ENCODE results near the gene RAET1G. TPM values are rescaled to one million over a fixed set of nuclear protein-coding genes. Genes with fewer than 3 reads are reported as not detected.
"Not testable (repeated sequence)": the region's sequence is repeated elsewhere in the genome, so short reads cannot be mapped to it uniquely, and the experiment has no call there.

Gene RAET1G
- total RNA-seq, 2 experiments from 2014 or later: not detected

- ChIA-PET POLR2A (no interaction called here), CTCF (interaction anchor here (0.9 to 2.0 kb wide), 3 partner anchors 10 to 28 kb away, joined by 3 to 6 read pairs (median 4); no protein-coding TSS in a partner anchor)
- Mint-ChIP-seq H3K27me3 (peaks cover 68% of the 10 kb centered on the region), H3K9me3 (no peaks in the 10 kb centered on the region), H3K4me3 (peak overlapping the region; percentile 78), H3K27ac (peak overlapping the region; percentile 84), H3K4me1 (ENCODE audit: low read depth) (peaks cover 31% of the 10 kb centered on the region), H3K36me3 (ENCODE audit: low read depth) (peaks cover 2% of the 10 kb centered on the region)
- ATAC-seq: no peak
- intact Hi-C loops (cut with micrococcal nuclease): loop anchor here (5.0 kb wide), 1 partner anchor 40 kb away; no protein-coding TSS in a partner anchor
- no peak for TF ChIP-seq CTCF (IDR thresholded peaks at IDR 0.05)
- no peak for DNase-seq
Observed at GRCh38 chr6:149962461-149963211, 39.7 kb upstream of the RAET1G start.

GRCh38 chr6:149961728-149962425 is 39.0 kb upstream of the RAET1G start:
- H3K36me3 Mint-ChIP-seq (ENCODE audit: low read depth): peaks cover 2% of the 10 kb centered on the region
- H3K27me3 Mint-ChIP-seq: peaks cover 65% of the 10 kb centered on the region
- DNase-seq (peak; percentile 72), ATAC-seq (peak; percentile 46)
- ChIA-PET POLR2A (no interaction called here), CTCF (interaction anchor here (0.7 to 2.0 kb wide), 5 partner anchors 9 to 55 kb away, joined by 3 to 6 read pairs (median 3); no protein-coding TSS in a partner anchor)
- H3K9me3 Mint-ChIP-seq: no peaks in the 10 kb centered on the region
- no peak overlapping the region for H3K4me3 Mint-ChIP-seq
- intact Hi-C loops (cut with micrococcal nuclease): loop anchor here (5.0 kb wide), 1 partner anchor 40 kb away; no protein-coding TSS in a partner anchor
- peaks cover 31% of the 10 kb centered on the region for H3K4me1 Mint-ChIP-seq (ENCODE audit: low read depth)
- TF ChIP-seq CTCF (IDR thresholded peaks at IDR 0.05): peak; percentile 45
- H3K27ac Mint-ChIP-seq: no peak overlapping the region

GRCh38 chr6:149960488-149960887 is 37.6 kb upstream of the RAET1G start:
- TF ChIP-seq CTCF (IDR thresholded peaks at IDR 0.05): no peak
- POLR2A ChIA-PET: no interaction called here
- ATAC-seq: no peak
- H3K36me3 Mint-ChIP-seq (ENCODE audit: low read depth): peaks cover 2% of the 10 kb centered on the region
- CTCF ChIA-PET: interaction anchor here (1.5 to 2.0 kb wide), 2 partner anchors 21 to 56 kb away, joined by 3 to 6 read pairs; no protein-coding TSS in a partner anchor
- no peak overlapping the region for H3K27ac Mint-ChIP-seq
- H3K9me3 Mint-ChIP-seq: no peaks in the 10 kb centered on the region
- no peak overlapping the region for H3K4me3 Mint-ChIP-seq
- DNase-seq: no peak
- intact Hi-C loops (cut with micrococcal nuclease): loop anchor here (5.0 kb wide), 1 partner anchor 42 kb away; no protein-coding TSS in a partner anchor
- peaks cover 66% of the 10 kb centered on the region for H3K27me3 Mint-ChIP-seq
- H3K4me1 Mint-ChIP-seq (ENCODE audit: low read depth): peaks cover 27% of the 10 kb centered on the region

- DNase-seq; H3K4me3 Mint-ChIP-seq; H3K27ac Mint-ChIP-seq; POLR2A ChIA-PET; ATAC-seq; H3K36me3 Mint-ChIP-seq (ENCODE audit: low read depth); H3K9me3 Mint-ChIP-seq: not testable (repeated sequence)
- CTCF ChIA-PET: interaction anchor here (2.0 kb wide), 1 partner anchor 57 kb away, joined by 6 read pairs; no protein-coding TSS in a partner anchor
- intact Hi-C loops (cut with micrococcal nuclease): loop anchor here (5.0 kb wide), 1 partner anchor 42 kb away; no protein-coding TSS in a partner anchor
- peaks cover 66% of the 10 kb centered on the region for H3K27me3 Mint-ChIP-seq
- H3K4me1 Mint-ChIP-seq (ENCODE audit: low read depth): peaks cover 27% of the 10 kb centered on the region
Observed at GRCh38 chr6:149959806-149960205, 36.9 kb upstream of the RAET1G start.

- CTCF ChIA-PET: interaction anchor here (2.3 kb wide), 1 partner anchor 59 kb away, joined by 10 read pairs; no protein-coding TSS in a partner anchor
- H3K4me1 Mint-ChIP-seq (ENCODE audit: low read depth): peaks cover 22% of the 10 kb centered on the region
- DNase-seq; intact Hi-C loops (cut with micrococcal nuclease); ATAC-seq; POLR2A ChIA-PET; H3K36me3 Mint-ChIP-seq (ENCODE audit: low read depth); H3K9me3 Mint-ChIP-seq; H3K4me3 Mint-ChIP-seq; H3K27ac Mint-ChIP-seq: not testable (repeated sequence)
- H3K27me3 Mint-ChIP-seq: peaks cover 65% of the 10 kb centered on the region
Observed at GRCh38 chr6:149958124-149958523, 35.2 kb upstream of the RAET1G start.

- intact Hi-C loops (cut with micrococcal nuclease); ATAC-seq; H3K27ac Mint-ChIP-seq: not testable (repeated sequence)
Observed at GRCh38 chr6:149955654-149956317, 32.9 kb upstream of the RAET1G start.

GRCh38 chr6:149954984-149955653 is 32.2 kb upstream of the RAET1G start:
- Mint-ChIP-seq H3K27me3 (peaks cover 68% of the 10 kb centered on the region), H3K4me1 (ENCODE audit: low read depth) (peaks cover 14% of the 10 kb centered on the region)
- intact Hi-C loops (cut with micrococcal nuclease); H3K27ac Mint-ChIP-seq; H3K9me3 Mint-ChIP-seq; ATAC-seq; H3K36me3 Mint-ChIP-seq (ENCODE audit: low read depth); H3K4me3 Mint-ChIP-seq; CTCF ChIA-PET; POLR2A ChIA-PET; DNase-seq: not testable (repeated sequence)

More at GRCh38 chr6:149955654-149956317, 32.9 kb upstream of the RAET1G start:
- peaks cover 14% of the 10 kb centered on the region for H3K4me1 Mint-ChIP-seq (ENCODE audit: low read depth)
- H3K36me3 Mint-ChIP-seq (ENCODE audit: low read depth); CTCF ChIA-PET; H3K9me3 Mint-ChIP-seq; POLR2A ChIA-PET; DNase-seq; H3K4me3 Mint-ChIP-seq: not testable (repeated sequence)
- H3K27me3 Mint-ChIP-seq: peaks cover 68% of the 10 kb centered on the region
